Activated CD4-positive, alpha-beta memory T cell treated with anti-CD3 and anti-CD28 coated beads, Interleukin-2, amount 10 ng/mL, durations not matched to agents 7 days and 5 days (primary cell): ENCODE measurements around the gene FAM222B. TPM values are rescaled to one million over a fixed set of nuclear protein-coding genes. Genes with fewer than 3 reads are reported as not detected.

Experiments used
- CTCF ChIA-PET: fragments of 350-600 bp; sonication (Branson Sonifier 250); formaldehyde crosslinking; loops from one replicate; lab custom pipeline; 2021; ENCODE audit warnings: antibody characterized with exemption, inconsistent platforms; lab: Charles Lee
- POLR2A ChIA-PET: fragments of 350-600 bp; sonication (Branson Sonifier 250); formaldehyde crosslinking; loops from one replicate; lab custom pipeline; 2021; ENCODE audit warnings: antibody characterized with exemption; lab: Charles Lee
- DNase-seq: peaks from one replicate; pipeline ENCODE4 v3.0.0-alpha.2; 2020
- H3K27ac Mint-ChIP-seq: one replicate; pipeline ENCODE4 v1.8.0; 2021; ENCODE audit warnings: mild to moderate bottlenecking, mixed read lengths
- H3K27me3 Mint-ChIP-seq: one replicate; pipeline ENCODE4 v1.8.0; 2021; ENCODE audit warnings: mixed read lengths
- H3K36me3 Mint-ChIP-seq: one replicate; pipeline ENCODE4 v1.8.0; 2021; ENCODE audit warnings: low read depth, mixed read lengths
- H3K4me1 Mint-ChIP-seq: one replicate; pipeline ENCODE4 v1.8.0; 2021; ENCODE audit warnings: mixed read lengths
- H3K4me3 Mint-ChIP-seq: one replicate; pipeline ENCODE4 v1.8.0; 2021; ENCODE audit warnings: mild to moderate bottlenecking, mixed read lengths
- H3K9me3 Mint-ChIP-seq: one replicate; pipeline ENCODE4 v1.8.0; 2021; ENCODE audit warnings: mixed read lengths
- total RNA-seq, 2 experiments: library from RNA; stranded (reverse); gene quantifications; one replicate each; pipeline ENCODE4 v1.2.3, GENCODE V29; 2021

The FAM222B gene
- total RNA-seq, 2 experiments from 2014 or later = 15.5 to 17.1 TPM

DNA sequence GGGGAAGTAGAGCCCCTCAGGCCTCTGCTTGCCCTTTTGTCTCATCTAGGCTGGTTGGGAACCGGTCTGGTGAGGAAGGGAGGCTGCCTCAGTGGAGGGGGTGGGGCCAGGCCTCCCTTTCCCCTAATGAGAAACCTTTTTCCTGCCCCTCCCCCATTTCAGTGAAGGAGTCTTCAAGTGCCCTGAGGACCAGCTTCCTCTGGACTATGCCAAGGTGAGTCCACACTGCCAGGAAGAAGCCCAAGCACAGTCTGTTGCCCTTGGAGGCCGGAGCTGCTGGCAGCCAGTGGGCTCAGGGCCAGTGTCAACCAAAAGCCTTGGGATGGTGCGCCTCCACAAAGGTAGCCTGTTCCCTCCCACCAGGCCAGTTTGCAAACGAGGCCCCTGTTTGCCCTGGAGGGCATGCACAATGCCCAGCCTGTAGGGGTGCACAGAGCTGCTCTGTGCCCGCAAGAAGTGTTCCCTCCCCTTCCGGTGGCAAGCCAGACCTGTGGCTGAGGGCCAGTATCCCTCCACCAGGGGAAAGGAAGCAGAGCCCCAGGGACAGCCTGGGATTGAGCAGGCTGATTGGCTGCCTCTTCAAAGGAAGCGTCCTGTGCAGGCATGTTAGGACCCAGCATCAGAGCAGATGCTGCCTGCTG lies 95.4 kb downstream of the FAM222B start:
- peaks cover 35% of the 10 kb centered on the region for H3K36me3 Mint-ChIP-seq
- POLR2A ChIA-PET = interaction anchor here (0.9 to 16.8 kb wide), 4 partner anchors 14 to 103 kb away, joined by 3 to 426 read pairs (median 4); partner anchors contain the start of genes NEK8, RPL23A and TLCD1
- H3K27ac Mint-ChIP-seq = no peak overlapping the region
- CTCF ChIA-PET = interaction anchor here (1.0 to 17.2 kb wide), 2 partner anchors 21 to 25 kb away, joined by 3 to 458 read pairs; partner anchors contain the start of genes NEK8 and TLCD1
- H3K27me3 Mint-ChIP-seq = no peaks in the 10 kb centered on the region
- H3K9me3 Mint-ChIP-seq = no peaks in the 10 kb centered on the region
- H3K4me3 Mint-ChIP-seq = no peak overlapping the region
- no peak for DNase-seq
- peaks cover 38% of the 10 kb centered on the region for H3K4me1 Mint-ChIP-seq

DNA sequence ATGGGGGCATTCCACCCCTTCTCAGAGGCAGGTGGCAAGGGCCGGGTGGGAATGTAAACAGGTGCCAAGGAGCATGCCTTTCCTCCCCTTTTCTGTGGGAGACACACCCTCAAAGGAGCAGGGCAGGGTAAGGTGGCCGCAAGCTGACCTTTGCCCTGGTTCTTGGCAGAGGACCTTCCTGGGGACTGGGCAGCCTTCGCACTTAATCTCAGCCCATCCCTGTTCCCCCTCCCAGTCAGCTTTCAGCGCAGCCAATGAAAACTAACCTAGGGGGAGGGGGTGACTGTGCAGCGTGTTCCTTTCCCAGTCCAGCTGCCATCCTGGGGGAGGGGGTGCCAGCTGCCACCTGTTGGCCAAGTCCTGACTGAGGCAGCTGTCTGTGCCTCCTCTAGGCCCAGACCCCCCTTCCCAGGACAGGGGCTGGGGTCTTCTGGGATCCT lies 96.0 kb downstream of the FAM222B start:
- POLR2A ChIA-PET = interaction anchor here (0.9 to 16.8 kb wide), 4 partner anchors 14 to 103 kb away, joined by 3 to 426 read pairs (median 4); partner anchors contain the start of genes NEK8, RPL23A and TLCD1
- peak overlapping the region; percentile 58 for H3K27ac Mint-ChIP-seq
- H3K27me3 Mint-ChIP-seq = no peaks in the 10 kb centered on the region
- DNase-seq = no peak
- CTCF ChIA-PET = interaction anchor here (0.5 to 17.2 kb wide), 3 partner anchors 20 to 178 kb away, joined by 3 to 458 read pairs (median 4); partner anchors contain the start of genes NEK8 and TLCD1
- peaks cover 38% of the 10 kb centered on the region for H3K4me1 Mint-ChIP-seq
- H3K36me3 Mint-ChIP-seq = peaks cover 35% of the 10 kb centered on the region
- peak overlapping the region; percentile 17 for H3K4me3 Mint-ChIP-seq
- no peaks in the 10 kb centered on the region for H3K9me3 Mint-ChIP-seq

DNA sequence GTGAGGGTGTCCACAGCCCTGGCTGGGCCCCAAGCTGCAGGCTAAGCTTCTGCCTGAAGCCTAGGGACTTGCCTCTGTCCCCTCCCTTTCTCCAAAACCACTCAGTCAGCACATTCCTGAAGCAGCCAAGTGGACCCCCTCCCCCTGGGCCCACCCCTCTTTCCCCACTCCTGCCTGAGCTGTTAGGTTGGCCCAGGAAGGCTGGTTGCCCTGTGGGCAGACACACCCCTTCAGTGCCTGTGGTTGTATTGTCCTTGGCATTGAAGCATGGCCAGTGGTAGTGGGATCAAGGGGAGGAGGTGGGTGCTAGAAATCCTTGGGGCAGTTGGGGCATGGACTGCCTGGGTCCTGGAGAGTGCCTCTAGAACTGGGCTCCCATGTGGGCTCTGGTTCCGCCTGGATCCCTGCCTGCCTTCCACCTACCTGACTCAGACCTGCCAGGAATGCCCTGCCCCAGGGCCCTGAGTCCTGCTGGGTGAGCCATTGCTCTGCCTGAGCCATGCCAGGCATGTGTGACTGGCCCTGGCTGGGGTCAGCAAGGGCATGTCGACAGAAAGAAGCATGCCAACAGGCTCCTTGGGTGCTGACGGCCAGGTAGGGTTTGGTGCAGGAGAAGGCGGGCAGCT lies 96.7 kb downstream of the FAM222B start:
- peaks cover 35% of the 10 kb centered on the region for H3K36me3 Mint-ChIP-seq

DNA sequence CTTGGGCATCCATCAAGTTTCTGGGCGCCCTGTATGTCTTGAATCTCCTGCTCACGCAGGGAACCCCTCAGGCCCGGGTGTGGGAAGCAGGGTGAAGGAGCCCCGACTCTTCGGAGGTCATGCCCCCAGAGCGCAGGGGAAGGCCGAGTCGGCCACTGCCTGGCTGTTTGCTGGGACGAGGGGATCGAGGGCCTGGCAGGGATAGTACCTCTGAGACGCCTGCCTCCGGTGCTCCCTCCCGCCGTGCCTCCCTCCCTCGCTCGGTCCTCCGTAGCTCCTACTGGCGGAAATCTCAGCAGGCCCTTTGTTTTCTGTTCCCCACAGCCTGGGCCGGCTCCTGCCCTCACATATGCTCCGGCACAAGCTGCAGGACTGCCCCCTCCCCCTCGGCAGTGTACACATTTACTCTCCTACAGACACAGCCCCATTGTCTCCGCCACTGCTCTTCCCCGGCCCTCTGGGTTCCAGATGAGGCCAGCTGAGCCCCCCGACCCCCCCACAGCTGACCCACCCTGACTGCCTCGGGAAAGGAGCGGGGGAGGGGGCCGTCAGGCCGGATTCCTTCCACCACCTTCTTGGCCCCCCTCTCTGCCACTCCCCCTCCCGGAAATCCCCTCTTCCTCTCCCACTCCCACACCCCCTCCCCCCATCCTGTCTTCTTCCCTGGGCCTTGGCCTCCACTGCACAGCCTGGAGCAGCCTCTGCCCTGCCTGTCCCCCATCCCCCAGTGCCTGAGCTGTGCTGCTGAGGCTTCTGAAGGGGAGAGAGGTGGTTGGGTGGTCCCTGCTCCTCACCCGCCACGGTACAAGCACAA lies 97.4 kb downstream of the FAM222B start:
- CTCF ChIA-PET = interaction anchor here (0.5 to 17.2 kb wide), 4 partner anchors 18 to 181 kb away, joined by 3 to 458 read pairs (median 4); partner anchors contain the start of genes NEK8, RPL23A and TLCD1
- POLR2A ChIA-PET = interaction anchor here (0.8 to 16.8 kb wide), 8 partner anchors 10 to 204 kb away, joined by 3 to 426 read pairs (median 4); partner anchors contain the start of genes DHRS13, NEK8, RPL23A and TLCD1
- Mint-ChIP-seq H3K27ac (peak overlapping the region; percentile 82), H3K4me3 (peak overlapping the region; percentile 82), H3K4me1 (peaks cover 36% of the 10 kb centered on the region), H3K9me3 (peaks cover 3% of the 10 kb centered on the region), H3K27me3 (no peaks in the 10 kb centered on the region), H3K36me3 (peaks cover 38% of the 10 kb centered on the region)
- DNase-seq = peak; percentile 50

More for the DNA sequence above, 96.7 kb downstream of the FAM222B start:
- peak overlapping the region; percentile 82 for H3K4me3 Mint-ChIP-seq
- ChIA-PET CTCF (interaction anchor here (0.6 to 17.2 kb wide), 3 partner anchors 19 to 1591 kb away, joined by 3 to 458 read pairs (median 5); partner anchors contain the start of genes NEK8, RPL23A and TLCD1), POLR2A (interaction anchor here (0.9 to 16.8 kb wide), 7 partner anchors 10 to 147 kb away, joined by 3 to 426 read pairs (median 5); partner anchors contain the start of genes NEK8, RPL23A and TLCD1)
- H3K27ac Mint-ChIP-seq = peak overlapping the region; percentile 82
- peaks cover 38% of the 10 kb centered on the region for H3K4me1 Mint-ChIP-seq
- H3K27me3 Mint-ChIP-seq = no peaks in the 10 kb centered on the region
- no peaks in the 10 kb centered on the region for H3K9me3 Mint-ChIP-seq
- no peak for DNase-seq

DNA sequence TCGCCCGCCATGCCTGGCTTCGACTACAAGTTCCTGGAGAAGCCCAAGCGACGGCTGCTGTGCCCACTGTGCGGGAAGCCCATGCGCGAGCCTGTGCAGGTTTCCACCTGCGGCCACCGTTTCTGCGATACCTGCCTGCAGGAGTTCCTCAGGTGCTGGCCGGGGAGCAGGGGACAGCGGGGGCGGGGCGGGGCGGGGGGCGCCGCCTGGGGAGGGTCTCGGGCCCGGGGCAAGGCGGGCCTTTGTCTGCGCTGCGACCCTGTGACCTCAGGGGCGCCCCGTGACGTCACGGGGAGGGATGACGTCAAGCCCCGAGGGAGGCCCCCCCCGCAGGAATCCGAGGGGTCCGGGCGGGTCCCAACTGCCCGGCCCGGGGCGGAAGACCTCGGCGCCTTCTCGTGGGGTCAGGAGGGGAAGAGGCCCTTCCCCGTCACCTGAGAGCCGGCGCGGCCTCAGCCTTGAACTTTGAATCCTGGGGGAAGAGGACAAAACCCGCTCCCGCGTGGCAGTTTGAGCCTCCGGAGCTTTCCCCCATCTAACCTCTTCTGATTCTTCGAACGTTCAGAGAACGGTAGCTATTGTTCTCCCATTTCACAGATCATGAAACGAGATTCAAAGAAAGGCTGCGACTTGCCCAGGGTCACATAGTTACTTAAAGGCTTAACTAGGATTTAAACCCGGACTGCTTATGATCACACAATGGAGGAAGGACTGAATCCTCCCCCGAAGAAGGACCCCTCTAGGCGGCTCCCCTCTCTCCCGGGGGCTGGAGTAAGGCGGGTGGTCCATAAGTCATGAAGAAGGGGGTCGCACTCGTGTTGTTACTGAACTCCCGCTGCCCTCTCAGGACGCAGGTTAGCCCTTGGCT lies 98.3 kb downstream of the FAM222B start:
- Mint-ChIP-seq H3K4me3 (peak overlapping the region; percentile 82), H3K36me3 (peaks cover 37% of the 10 kb centered on the region), H3K27ac (peak overlapping the region; percentile 82), H3K27me3 (no peaks in the 10 kb centered on the region), H3K9me3 (peaks cover 5% of the 10 kb centered on the region), H3K4me1 (peaks cover 34% of the 10 kb centered on the region)
- POLR2A ChIA-PET = interaction anchor here (0.8 to 16.8 kb wide), 9 partner anchors 9 to 205 kb away, joined by 3 to 426 read pairs (median 5); partner anchors contain the start of genes DHRS13, NEK8, RPL23A and TLCD1
- CTCF ChIA-PET = interaction anchor here (0.9 to 17.2 kb wide), 3 partner anchors 18 to 182 kb away, joined by 3 to 458 read pairs (median 5); partner anchors contain the start of genes NEK8, RPL23A and TLCD1
- DNase-seq = peak; percentile 75

DNA sequence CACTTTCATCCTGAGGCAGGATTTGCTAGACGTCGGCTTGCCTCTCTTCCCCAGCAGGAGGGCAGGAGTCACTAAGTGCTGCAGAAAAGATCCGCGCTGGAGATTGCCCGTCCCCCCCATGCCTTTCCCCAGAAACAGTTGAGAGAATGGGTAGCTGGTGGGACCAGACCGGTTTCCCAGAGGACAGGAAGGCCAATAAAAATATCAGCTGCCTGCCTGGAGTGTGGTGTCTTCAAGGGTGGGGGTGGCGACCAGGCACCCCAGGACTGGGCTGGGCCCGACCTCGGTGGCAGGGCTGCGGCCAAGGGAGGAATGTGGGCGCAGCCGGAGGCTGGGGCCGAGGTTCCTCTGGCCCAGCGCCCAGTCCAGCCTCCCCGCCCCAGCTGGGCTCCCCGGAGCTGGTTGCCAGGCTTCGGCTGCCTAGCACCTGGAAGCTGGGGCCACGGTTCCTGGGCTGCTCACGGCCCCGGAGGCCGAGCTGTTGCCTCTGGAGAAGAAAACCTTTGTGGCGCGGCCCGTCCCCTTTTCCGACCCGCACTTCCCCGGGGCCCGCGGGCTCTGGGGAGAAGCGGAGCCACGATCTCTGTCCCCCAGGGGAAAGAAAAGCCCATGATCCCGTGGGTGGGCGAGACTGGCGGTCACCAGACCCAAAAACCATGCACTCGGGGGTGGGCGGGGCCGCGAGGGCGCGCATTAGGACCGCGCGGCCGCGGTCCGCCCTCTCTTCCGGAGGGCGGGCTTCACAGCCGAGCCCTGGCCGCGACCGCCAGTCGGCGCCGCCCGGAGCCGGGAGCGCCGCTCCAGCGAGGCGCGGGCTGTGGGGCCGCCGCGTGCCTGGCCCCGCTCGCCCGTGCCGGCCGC lies 99.1 kb downstream of the FAM222B start, which contains the start of gene TRAF4:
Gene TRAF4, plus strand, starts transcription at position 769 of the 861 bp plus-strand sequence. CDS start 102 bp downstream, outside the sequence.
- Mint-ChIP-seq H3K4me1 (peaks cover 34% of the 10 kb centered on the region), H3K9me3 (peaks cover 5% of the 10 kb centered on the region), H3K4me3 (peak within 1 kb of the TSS; percentile 82), H3K27ac (peak within 1 kb of the TSS; percentile 82), H3K27me3 (no peaks in the 10 kb centered on the region), H3K36me3 (peaks cover 35% of the 10 kb centered on the region)
- peak; percentile 80 for DNase-seq
- ChIA-PET CTCF (interaction anchor here (17.2 kb wide), 1 partner anchor 17 kb away, joined by 458 read pairs; the partner anchor contains the start of genes NEK8 and TLCD1), POLR2A (interaction anchor here (0.7 to 16.8 kb wide), 8 partner anchors 8 to 949 kb away, joined by 3 to 426 read pairs (median 4); partner anchors contain the start of genes BLTP2, NEK8, PHF12 and RPL23A)

DNA sequence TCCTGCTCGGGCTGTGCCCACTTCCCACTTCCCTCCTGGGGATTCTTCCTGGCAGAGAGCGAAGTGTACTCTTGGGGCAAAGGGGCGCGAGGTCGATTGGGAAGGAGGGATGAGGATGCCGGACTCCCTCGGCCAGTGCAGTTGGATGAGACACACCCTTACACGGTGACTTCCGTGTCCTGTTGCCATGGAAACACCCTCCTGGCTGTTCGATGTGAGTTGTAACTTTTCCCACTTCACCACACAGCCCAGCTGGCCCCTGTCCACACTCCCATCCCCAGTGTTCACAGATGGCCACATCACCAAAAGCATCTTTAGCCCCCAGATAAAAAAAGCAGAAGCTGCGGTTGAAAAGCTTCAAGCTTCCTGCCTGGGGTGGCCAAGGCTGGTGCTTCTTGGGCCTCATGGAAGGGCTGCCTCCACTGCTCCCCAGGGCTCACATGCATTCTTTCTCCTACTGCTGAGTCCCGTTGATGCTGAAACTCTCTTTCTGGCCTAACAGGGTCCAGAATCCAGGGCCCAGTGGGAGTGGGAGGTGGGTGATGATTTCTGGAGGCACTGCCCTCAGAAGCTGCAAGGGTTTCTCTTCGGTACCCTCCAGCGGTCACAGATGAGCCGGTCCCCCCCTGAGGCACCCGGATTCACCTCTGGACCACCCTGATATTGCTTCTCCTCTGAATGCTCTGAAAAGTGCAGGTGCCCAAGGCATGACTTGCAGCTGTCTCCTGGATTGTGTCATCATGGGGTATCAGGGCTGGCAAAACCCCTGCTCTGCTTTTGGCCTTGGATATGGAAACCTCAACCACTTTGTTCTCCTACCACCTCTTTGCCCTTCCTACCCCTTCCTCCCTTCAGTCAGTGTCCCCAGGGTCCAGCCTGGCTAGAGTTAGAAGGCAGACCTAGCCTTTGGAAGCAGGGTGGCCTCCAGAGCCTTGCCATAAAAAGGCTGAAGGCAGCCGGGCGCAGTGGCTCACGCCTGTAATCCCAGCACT lies 100.9 kb downstream of the FAM222B start:
- H3K4me3 Mint-ChIP-seq = no peak overlapping the region
- no peaks in the 10 kb centered on the region for H3K27me3 Mint-ChIP-seq
- ChIA-PET POLR2A (interaction anchor here (1.5 to 16.8 kb wide), 3 partner anchors 15 to 30 kb away, joined by 5 to 426 read pairs (median 6); partner anchors contain the start of genes NEK8, PROCA1, RPL23A and TLCD1), CTCF (interaction anchor here (0.7 to 17.2 kb wide), 2 partner anchors 8 to 15 kb away, joined by 3 to 458 read pairs; partner anchors contain the start of genes NEK8 and TLCD1)
- no peak for DNase-seq
- H3K36me3 Mint-ChIP-seq = peaks cover 26% of the 10 kb centered on the region
- peaks cover 31% of the 10 kb centered on the region for H3K4me1 Mint-ChIP-seq
- H3K27ac Mint-ChIP-seq = no peak overlapping the region
- H3K9me3 Mint-ChIP-seq = peaks cover 5% of the 10 kb centered on the region

DNA sequence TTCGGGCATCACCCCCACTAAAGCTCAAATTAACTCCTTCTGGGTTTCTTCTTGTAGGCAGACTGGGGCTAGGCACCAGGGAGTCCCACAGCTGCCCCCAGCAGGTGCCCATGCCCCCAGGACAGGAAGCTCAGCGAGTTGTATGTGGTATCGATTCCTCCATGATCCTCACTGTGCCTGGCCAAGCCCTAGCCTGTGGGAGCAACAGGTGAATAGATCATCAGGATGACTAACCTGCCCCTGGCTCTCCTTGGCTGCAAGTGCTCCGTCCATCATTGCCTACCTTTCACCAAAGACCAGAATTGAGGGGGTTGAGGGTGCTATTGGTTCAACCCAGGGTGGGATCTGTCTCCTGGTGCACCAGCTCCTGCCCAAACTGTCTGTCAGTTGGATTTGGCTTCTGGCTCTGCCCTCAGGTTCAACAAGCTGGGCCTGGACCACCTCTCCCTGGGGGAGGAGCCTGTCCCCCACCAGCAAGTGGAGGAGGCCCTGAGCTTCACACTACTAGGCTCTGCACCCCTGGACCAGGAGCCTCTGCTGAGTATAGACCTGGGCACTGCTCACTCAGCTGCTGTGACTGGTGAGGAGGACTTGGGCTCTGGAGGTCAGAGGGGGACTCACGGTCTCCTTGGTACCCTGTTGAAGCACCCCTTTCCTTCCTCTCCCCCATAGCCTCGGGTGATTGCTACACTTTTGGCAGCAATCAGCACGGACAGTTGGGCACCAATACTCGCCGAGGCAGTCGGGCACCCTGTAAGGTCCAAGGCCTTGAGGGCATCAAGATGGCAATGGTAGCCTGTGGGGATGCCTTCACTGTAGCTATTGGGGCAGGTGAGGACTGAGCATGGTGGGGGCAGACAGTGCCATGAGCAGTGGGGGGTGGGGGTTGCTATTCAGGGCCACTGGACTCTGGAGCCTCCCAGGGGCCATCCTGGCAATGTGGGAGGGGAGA lies 101.9 kb downstream of the FAM222B start:
- no peaks in the 10 kb centered on the region for H3K27me3 Mint-ChIP-seq
- peaks cover 5% of the 10 kb centered on the region for H3K9me3 Mint-ChIP-seq
- ChIA-PET CTCF (interaction anchor here (1.1 to 17.2 kb wide), 2 partner anchors 14 to 213 kb away, joined by 3 to 458 read pairs; partner anchors contain the start of genes NEK8 and TLCD1), POLR2A (interaction anchor here (1.5 to 16.8 kb wide), 2 partner anchors 14 to 29 kb away, joined by 6 to 426 read pairs; partner anchors contain the start of genes NEK8, PROCA1, RPL23A and TLCD1)
- H3K4me3 Mint-ChIP-seq = no peak overlapping the region
- H3K27ac Mint-ChIP-seq = no peak overlapping the region
- H3K36me3 Mint-ChIP-seq = peaks cover 26% of the 10 kb centered on the region
- no peak for DNase-seq
- peaks cover 24% of the 10 kb centered on the region for H3K4me1 Mint-ChIP-seq
